Skeletal muscle tissue (tissue), 4 donors: ENCODE measurements around the gene ARHGAP40. TPM values are rescaled to one million over a fixed set of nuclear protein-coding genes. Genes with fewer than 3 reads are reported as not detected.
A peak's percentile ranks its signal among the peaks of the same experiment; 100 is the strongest.

Experiments used
- H3K27ac ChIP-seq: one replicate; pipeline ENCODE4 v1.7.0; 2013; ENCODE audit warnings: mild to moderate bottlenecking, low read depth, low read length, inconsistent platforms
- H3K27me3 ChIP-seq, 3 donors: one replicate each; pipeline ENCODE4 v1.7.0; 2013; ENCODE audit warnings: low read length in 3 of 3; ENCODE audit not compliant: control insufficient read depth in 3 of 3, insufficient read depth in 3 of 3
- H3K36me3 ChIP-seq, 3 donors: one replicate each; pipeline ENCODE4 v1.7.0; 2013; ENCODE audit warnings: low read length in 3 of 3; ENCODE audit not compliant: control insufficient read depth in 3 of 3, insufficient read depth in 3 of 3
- H3K4me1 ChIP-seq, 3 donors: one replicate each; pipeline ENCODE4 v1.7.0; 2013; ENCODE audit warnings: low read length in 3 of 3, mild to moderate bottlenecking in 3 of 3; ENCODE audit not compliant: control insufficient read depth in 3 of 3, insufficient read depth in 3 of 3
- H3K4me3 ChIP-seq, 3 donors: one replicate each; pipeline ENCODE4 v1.7.0; 2013; ENCODE audit warnings: low read length in 3 of 3
- H3K9ac ChIP-seq, 3 donors: one replicate each; pipeline ENCODE4 v1.7.0; 2013; ENCODE audit warnings: low read length in 3 of 3, mild to moderate bottlenecking in 3 of 3, moderate library complexity in 2 of 3, low read depth in 1 of 3
- H3K9me3 ChIP-seq, 3 donors: one replicate each; pipeline ENCODE4 v1.7.0; 2013; ENCODE audit warnings: low read length in 3 of 3; ENCODE audit not compliant: control insufficient read depth in 3 of 3
- total RNA-seq: library from RNA; depleted of rRNA; stranded (reverse); fragments of >200 nt; gene quantifications from one replicate; pipeline ENCODE4 v1.2.3, GENCODE V29; 2014
- donor health status: Osteomylitis.

The ARHGAP40 gene
- total RNA-seq, 1 donor from 2014 or later: not detected

DNA sequence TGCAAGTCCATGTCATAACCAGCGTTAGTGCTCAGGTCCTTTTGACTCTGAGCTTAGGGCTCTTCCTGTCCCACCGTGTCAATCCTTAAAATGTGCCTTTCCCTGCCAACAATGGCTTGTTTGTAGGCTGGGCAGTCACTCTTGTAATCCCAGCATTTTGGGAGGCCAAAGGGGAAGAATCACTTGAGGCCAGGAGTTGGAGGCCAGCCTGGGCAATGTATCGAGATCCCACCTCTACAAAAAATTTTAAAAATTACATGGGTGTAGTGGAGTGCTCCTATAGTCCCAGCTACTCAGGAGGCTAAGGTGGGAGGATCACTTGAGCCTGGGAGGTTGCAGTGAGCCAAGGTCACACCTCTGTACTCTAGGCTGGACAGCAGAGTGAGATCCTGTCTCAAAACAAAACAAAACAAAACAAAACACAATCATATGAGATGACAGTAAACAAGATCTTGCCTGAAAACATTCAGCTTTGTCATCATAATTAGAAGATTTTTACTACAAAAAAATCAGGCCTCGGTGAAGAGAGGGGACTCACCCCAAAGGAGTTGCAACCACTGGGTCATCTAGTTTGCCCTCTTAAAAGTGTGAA, 70.2 kb downstream of the ARHGAP40 start:
- peaks cover 46 to 55% (median 51%) of the 10 kb centered on the region in 3 donors for H3K27me3 ChIP-seq

DNA sequence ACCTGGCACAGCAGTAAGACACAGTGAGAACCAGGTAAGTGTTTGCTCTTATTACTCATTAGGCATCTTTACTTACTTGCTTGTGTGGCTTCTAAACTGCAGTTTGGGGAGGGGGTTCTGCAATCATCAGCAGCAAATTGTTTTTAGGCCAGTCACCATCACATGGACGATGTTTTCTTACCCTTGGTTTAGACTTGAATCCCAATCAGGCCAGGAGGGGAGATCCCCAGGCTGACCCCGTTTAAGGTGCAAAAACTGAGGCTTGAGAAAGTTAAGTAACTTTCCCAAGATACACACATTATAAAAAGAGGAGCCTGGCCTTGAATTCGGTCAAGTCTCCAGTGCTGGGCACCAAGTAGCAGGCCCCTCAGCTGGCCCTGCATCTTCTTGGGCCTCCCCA, 70.9 kb downstream of the ARHGAP40 start:
- Histone ChIP-seq H3K27ac (no peak overlapping the region), H3K27me3 (peaks cover 46 to 55% (median 51%) of the 10 kb centered on the region in 3 donors), H3K36me3 (no peaks in the 10 kb centered on the region)

More for the DNA sequence above, 70.2 kb downstream of the ARHGAP40 start:
- Histone ChIP-seq H3K4me3 (no peak overlapping the region), H3K9me3 (no peaks in the 10 kb centered on the region), H3K4me1 (peaks cover 7 to 8% (median 8%) of the 10 kb centered on the region in 3 donors), H3K36me3 (no peaks in the 10 kb centered on the region), H3K9ac (no peak overlapping the region), H3K27ac (no peak overlapping the region)

DNA sequence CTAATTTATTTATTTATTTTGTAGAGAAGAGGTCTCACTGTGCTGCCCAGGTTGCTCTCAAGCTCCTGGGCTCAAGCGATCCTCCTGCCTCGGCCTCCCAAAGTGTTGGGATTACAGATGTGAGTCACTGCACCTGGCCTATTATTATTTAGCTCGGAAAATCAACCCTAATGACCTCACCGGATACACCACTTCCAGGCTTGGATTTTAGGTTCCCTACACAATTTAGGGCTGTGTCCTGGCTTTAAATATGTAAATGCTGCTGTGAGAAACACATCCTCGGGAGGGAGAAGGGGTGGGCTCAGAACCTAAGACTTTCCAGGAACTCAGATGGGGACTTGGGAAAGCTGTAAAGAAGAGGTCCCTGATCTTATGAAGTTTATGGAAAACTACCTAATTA, 71.7 kb downstream of the ARHGAP40 start:
- peaks cover 46 to 51% (median 49%) of the 10 kb centered on the region in 3 donors for H3K27me3 ChIP-seq

More for the DNA sequence above, 70.9 kb downstream of the ARHGAP40 start:
- peaks cover 7 to 8% (median 8%) of the 10 kb centered on the region in 3 donors for H3K4me1 ChIP-seq
- no peaks in the 10 kb centered on the region for H3K9me3 ChIP-seq
- no peak overlapping the region for H3K4me3 ChIP-seq
- H3K9ac ChIP-seq: no peak overlapping the region

DNA sequence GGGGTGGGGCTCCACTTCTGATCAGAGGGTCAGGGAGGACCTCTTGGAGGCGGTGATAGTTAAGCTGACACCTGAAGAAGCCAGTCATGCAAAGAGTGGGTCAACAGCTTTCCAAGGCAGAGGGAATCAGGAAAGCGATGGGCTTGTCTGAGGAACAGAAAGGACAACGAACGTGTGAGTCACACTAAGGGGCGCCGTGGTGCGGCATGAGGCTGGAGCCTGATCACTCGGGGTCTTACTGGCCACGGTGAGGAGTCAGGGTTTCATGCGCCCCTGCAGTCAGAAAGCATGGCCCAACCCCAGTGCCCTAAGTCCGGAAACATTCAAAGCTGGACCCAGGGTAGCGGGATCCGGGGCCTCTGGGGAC, 72.1 kb downstream of the ARHGAP40 start:
- Histone ChIP-seq H3K4me3 (peak overlapping the region; percentile 43 to 56 (median 45)), H3K36me3 (no peaks in the 10 kb centered on the region), H3K27ac (no peak overlapping the region), H3K27me3 (peaks cover 49 to 51% (median 51%) of the 10 kb centered on the region in 3 donors), H3K9me3 (no peaks in the 10 kb centered on the region), H3K9ac (peak overlapping the region in 1 of 3 donors; percentile 3), H3K4me1 (peaks cover 7 to 8% (median 8%) of the 10 kb centered on the region in 3 donors)

More for the DNA sequence above, 71.7 kb downstream of the ARHGAP40 start:
- Histone ChIP-seq H3K9me3 (no peaks in the 10 kb centered on the region), H3K27ac (no peak overlapping the region), H3K9ac (no peak overlapping the region), H3K4me1 (peaks cover 7 to 8% (median 8%) of the 10 kb centered on the region in 3 donors), H3K4me3 (peak overlapping the region in 1 of 3 donors; percentile 56), H3K36me3 (no peaks in the 10 kb centered on the region)

DNA sequence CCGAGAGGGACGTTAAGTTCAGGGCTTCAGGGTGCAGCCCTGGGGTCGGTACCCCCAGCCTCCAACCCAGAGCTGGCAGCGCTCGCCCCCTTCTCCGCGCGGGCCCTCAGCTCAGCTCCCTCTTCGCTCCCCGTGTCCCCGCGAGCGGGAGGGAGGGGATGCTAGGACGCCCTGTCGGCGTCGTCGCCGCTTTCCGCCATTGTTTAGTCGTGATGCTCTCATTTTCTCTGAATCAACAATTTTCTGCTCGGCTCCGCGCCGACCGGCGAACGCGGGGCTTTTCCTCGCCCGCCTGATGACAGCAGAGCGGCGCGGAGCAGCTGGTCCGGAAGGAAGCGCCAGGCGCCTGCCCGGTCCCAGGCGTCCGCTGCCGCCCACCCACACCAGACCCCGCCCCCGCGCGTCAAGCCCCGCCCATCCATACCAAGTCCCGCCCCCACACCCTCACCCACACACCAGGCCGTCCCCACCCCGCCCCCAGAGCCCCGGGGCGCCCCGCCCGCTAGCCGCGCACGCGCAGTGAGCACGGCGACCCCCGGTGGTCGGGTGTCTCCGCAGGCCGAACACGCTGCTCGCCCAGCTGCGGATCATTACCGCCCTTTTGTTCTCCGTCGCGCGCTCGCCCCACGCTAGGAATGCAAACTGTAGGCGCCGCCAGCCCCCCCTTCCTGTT, 72.6 kb downstream of the ARHGAP40 start:
- H3K4me3 ChIP-seq: peak overlapping the region; percentile 43 to 56 (median 45)
- H3K9ac ChIP-seq: peak overlapping the region in 1 of 3 donors; percentile 3
- no peak overlapping the region for H3K27ac ChIP-seq
- peaks cover 7 to 8% (median 8%) of the 10 kb centered on the region in 3 donors for H3K4me1 ChIP-seq
- H3K36me3 ChIP-seq: no peaks in the 10 kb centered on the region
- H3K9me3 ChIP-seq: no peaks in the 10 kb centered on the region
- H3K27me3 ChIP-seq: peaks cover 49 to 53% (median 51%) of the 10 kb centered on the region in 3 donors

DNA sequence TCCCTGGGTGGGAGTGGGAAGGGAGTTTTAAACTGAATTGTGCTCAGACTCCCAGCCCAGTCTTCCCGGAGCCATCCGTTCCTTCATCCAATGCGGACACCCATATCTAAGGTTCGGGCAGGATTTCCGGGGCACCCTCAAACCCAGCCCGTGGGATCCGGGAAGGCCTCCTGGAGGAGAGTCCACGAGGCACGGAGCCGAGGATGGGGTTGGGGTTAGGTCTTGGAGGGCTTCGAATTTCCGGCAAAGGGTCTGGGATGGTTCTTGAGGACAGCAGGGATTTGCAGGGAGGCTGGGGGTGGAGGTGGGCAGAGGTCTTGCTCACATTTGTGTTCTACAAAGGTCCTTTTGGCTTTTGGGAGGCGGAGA, 73.1 kb downstream of the ARHGAP40 start:
- Histone ChIP-seq H3K9me3 (no peaks in the 10 kb centered on the region), H3K27ac (no peak overlapping the region), H3K9ac (no peak overlapping the region), H3K27me3 (peaks cover 49 to 53% (median 51%) of the 10 kb centered on the region in 3 donors), H3K4me1 (peaks cover 7 to 8% (median 8%) of the 10 kb centered on the region in 3 donors), H3K4me3 (no peak overlapping the region), H3K36me3 (no peaks in the 10 kb centered on the region)

DNA sequence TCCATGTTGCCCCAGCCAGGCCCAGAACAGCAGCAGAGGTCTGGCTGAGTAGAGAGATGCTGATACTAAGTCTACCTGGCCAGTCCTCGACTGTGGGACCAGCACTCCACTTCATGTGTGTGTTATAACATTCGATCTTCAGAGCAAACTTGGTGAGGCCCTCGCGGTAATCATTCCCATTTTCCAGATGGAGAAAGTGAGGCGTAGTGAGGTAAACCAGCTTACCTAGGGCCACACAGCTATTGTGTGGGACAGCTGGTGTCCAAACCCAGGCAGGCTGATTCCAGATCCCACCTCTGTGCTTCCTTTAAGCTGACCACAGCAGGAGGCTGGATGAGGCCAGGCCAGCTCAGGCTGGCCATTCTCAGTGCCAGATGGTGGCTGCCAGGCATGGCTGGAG, 75.0 kb downstream of the ARHGAP40 start:
- no peak overlapping the region for H3K27ac ChIP-seq
- H3K4me1 ChIP-seq: peaks cover 7 to 8% (median 8%) of the 10 kb centered on the region in 3 donors
- H3K9ac ChIP-seq: no peak overlapping the region
- no peaks in the 10 kb centered on the region for H3K36me3 ChIP-seq
- no peak overlapping the region for H3K4me3 ChIP-seq
- no peaks in the 10 kb centered on the region for H3K9me3 ChIP-seq
- H3K27me3 ChIP-seq: peaks cover 34 to 41% (median 40%) of the 10 kb centered on the region in 3 donors

DNA sequence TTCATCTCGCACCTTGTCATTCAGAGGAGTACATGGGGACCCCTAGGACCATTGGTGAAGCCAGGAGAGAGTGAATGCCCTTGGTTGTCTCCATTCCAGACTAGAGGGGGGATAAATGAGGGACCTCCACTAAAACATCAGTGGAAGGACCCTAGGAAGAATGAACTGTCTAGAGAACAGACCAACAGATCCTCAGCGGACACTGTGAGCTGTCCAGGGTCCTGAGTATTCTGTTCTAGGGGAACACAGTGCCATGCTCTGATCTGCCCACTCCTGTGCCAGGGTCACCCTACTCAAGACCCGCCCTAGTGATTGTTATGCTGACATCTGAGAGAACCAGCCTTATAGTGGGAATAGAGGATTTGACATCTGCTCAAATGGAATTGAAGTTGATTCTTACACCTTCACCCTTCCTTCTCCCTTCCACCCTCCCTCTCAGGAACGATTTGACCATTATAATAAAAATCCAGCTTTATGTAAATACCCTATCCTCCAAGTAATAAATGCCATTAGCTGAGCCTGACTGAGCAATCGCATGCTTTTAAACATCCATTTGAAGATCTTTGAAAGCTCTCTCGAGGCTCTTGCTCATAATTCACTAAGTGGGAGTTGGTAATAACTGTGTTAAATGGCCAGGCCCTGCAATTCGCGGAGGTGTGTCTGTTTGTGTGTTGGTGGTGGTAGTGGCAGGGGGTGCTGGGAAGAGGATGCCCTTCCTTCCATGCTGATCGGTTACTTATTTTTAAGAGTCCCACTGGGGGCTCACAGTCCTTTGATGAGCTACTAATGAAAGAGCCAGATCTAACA, 79.1 kb downstream of the ARHGAP40 start:
- H3K36me3 ChIP-seq: no peaks in the 10 kb centered on the region
- peaks cover 12 to 14% (median 13%) of the 10 kb centered on the region in 3 donors for H3K27me3 ChIP-seq
- H3K9me3 ChIP-seq: no peaks in the 10 kb centered on the region

DNA sequence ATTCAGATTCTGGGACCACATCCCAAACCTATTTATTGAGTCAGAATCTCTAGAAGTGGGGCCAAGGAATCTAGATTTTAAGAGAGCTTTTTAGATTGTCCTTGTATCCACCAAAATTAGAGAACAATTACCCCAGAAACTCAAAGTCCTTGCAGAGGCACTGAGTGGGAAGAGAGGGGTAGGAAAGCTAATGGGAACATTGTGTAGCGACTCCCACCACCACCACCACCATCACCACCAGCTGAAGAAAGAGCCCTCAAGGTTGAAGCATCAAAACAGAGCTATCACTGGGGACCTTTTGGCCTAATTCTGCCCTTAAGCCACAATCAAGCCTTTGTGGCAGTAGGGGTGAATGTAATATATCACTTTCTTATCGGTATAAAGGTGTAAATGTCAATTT, 83.7 kb downstream of the ARHGAP40 start:
- Histone ChIP-seq H3K4me3 (no peak overlapping the region), H3K9ac (no peak overlapping the region), H3K36me3 (no peaks in the 10 kb centered on the region), H3K4me1 (no peaks in the 10 kb centered on the region), H3K27me3 (peaks cover 13 to 17% (median 16%) of the 10 kb centered on the region in 3 donors), H3K9me3 (no peaks in the 10 kb centered on the region), H3K27ac (no peak overlapping the region)

More for the DNA sequence above, 79.1 kb downstream of the ARHGAP40 start:
- no peaks in the 10 kb centered on the region for H3K4me1 ChIP-seq
- H3K27ac ChIP-seq: no peak overlapping the region
- H3K4me3 ChIP-seq: no peak overlapping the region
- no peak overlapping the region for H3K9ac ChIP-seq
